ENCODE measurements around the gene KRT6C.

Gene KRT6C

GRCh38 chr12:52439420-52439819, 34.2 kb downstream of the KRT6C start:
- peaks cover 0 to 11% of the 10 kb centered on the region in 2 donors for H3K4me1 ChIP-seq (ENCODE audit: control insufficient read depth in 1 of 2, insufficient read depth in 2 of 2, low read length in 2 of 2)
- no peaks in the 10 kb centered on the region for H3K36me3 ChIP-seq (ENCODE audit: control insufficient read depth in 1 of 2, insufficient read depth in 2 of 2, low read length in 2 of 2)
- no peak overlapping the region for H3K4me3 ChIP-seq (ENCODE audit: low read depth in 1 of 2, low read length in 2 of 2)
- no peaks in the 10 kb centered on the region for H3K27me3 ChIP-seq (ENCODE audit: low read depth, low read length)
- no peak overlapping the region for H3K27ac ChIP-seq (ENCODE audit: low read length)
- no peaks in the 10 kb centered on the region for H3K9me3 ChIP-seq (ENCODE audit: control insufficient read depth in 1 of 2, low read length in 2 of 2)

GRCh38 chr12:52438305-52439301, 35.0 kb downstream of the KRT6C start:
- Histone ChIP-seq H3K9me3 (ENCODE audit: control insufficient read depth in 1 of 2, low read length in 2 of 2) (no peaks in the 10 kb centered on the region), H3K27me3 (ENCODE audit: low read depth, low read length) (no peaks in the 10 kb centered on the region), H3K27ac (ENCODE audit: low read length) (no peak overlapping the region), H3K4me3 (ENCODE audit: low read depth in 1 of 2, low read length in 2 of 2) (no peak overlapping the region), H3K36me3 (ENCODE audit: control insufficient read depth in 1 of 2, insufficient read depth in 2 of 2, low read length in 2 of 2) (no peaks in the 10 kb centered on the region), H3K4me1 (ENCODE audit: control insufficient read depth in 1 of 2, insufficient read depth in 2 of 2, low read length in 2 of 2) (peaks cover 0 to 11% of the 10 kb centered on the region in 2 donors)

GRCh38 chr12:52437508-52437907, 36.1 kb downstream of the KRT6C start:
- peaks cover 0 to 11% of the 10 kb centered on the region in 2 donors for H3K4me1 ChIP-seq (ENCODE audit: control insufficient read depth in 1 of 2, insufficient read depth in 2 of 2, low read length in 2 of 2)
- H3K27ac ChIP-seq (ENCODE audit: low read length) = no peak overlapping the region
- no peak overlapping the region for H3K4me3 ChIP-seq (ENCODE audit: low read depth in 1 of 2, low read length in 2 of 2)
- H3K9me3 ChIP-seq (ENCODE audit: control insufficient read depth in 1 of 2, low read length in 2 of 2) = no peaks in the 10 kb centered on the region
- no peaks in the 10 kb centered on the region for H3K27me3 ChIP-seq (ENCODE audit: low read depth, low read length)
- H3K36me3 ChIP-seq (ENCODE audit: control insufficient read depth in 1 of 2, insufficient read depth in 2 of 2, low read length in 2 of 2) = no peaks in the 10 kb centered on the region

GRCh38 chr12:52436828-52437474, 36.7 kb downstream of the KRT6C start:
- no peaks in the 10 kb centered on the region for H3K9me3 ChIP-seq (ENCODE audit: control insufficient read depth in 1 of 2, low read length in 2 of 2)
- no peaks in the 10 kb centered on the region for H3K27me3 ChIP-seq (ENCODE audit: low read depth, low read length)
- peaks cover 0 to 11% of the 10 kb centered on the region in 2 donors for H3K4me1 ChIP-seq (ENCODE audit: control insufficient read depth in 1 of 2, insufficient read depth in 2 of 2, low read length in 2 of 2)
- H3K4me3 ChIP-seq (ENCODE audit: low read depth in 1 of 2, low read length in 2 of 2) = no peak overlapping the region
- no peak overlapping the region for H3K27ac ChIP-seq (ENCODE audit: low read length)
- no peaks in the 10 kb centered on the region for H3K36me3 ChIP-seq (ENCODE audit: control insufficient read depth in 1 of 2, insufficient read depth in 2 of 2, low read length in 2 of 2)

GRCh38 chr12:52436000-52436827, 37.4 kb downstream of the KRT6C start:
- H3K27me3 ChIP-seq (ENCODE audit: low read depth, low read length) = no peaks in the 10 kb centered on the region
- no peaks in the 10 kb centered on the region for H3K36me3 ChIP-seq (ENCODE audit: control insufficient read depth in 1 of 2, insufficient read depth in 2 of 2, low read length in 2 of 2)
- H3K4me3 ChIP-seq (ENCODE audit: low read depth in 1 of 2, low read length in 2 of 2) = no peak overlapping the region

GRCh38 chr12:52435659-52435999, 38.0 kb downstream of the KRT6C start:
- Histone ChIP-seq H3K9me3 (ENCODE audit: control insufficient read depth in 1 of 2, low read length in 2 of 2) (no peaks in the 10 kb centered on the region), H3K4me3 (ENCODE audit: low read depth in 1 of 2, low read length in 2 of 2) (no peak overlapping the region), H3K27ac (ENCODE audit: low read length) (no peak overlapping the region), H3K36me3 (ENCODE audit: control insufficient read depth in 1 of 2, insufficient read depth in 2 of 2, low read length in 2 of 2) (no peaks in the 10 kb centered on the region), H3K27me3 (ENCODE audit: low read depth, low read length) (no peaks in the 10 kb centered on the region), H3K4me1 (ENCODE audit: control insufficient read depth in 1 of 2, insufficient read depth in 2 of 2, low read length in 2 of 2) (peaks cover 0 to 11% of the 10 kb centered on the region in 2 donors)

More at GRCh38 chr12:52436000-52436827, 37.4 kb downstream of the KRT6C start:
- Histone ChIP-seq H3K27ac (ENCODE audit: low read length) (no peak overlapping the region), H3K9me3 (ENCODE audit: control insufficient read depth in 1 of 2, low read length in 2 of 2) (no peaks in the 10 kb centered on the region), H3K4me1 (ENCODE audit: control insufficient read depth in 1 of 2, insufficient read depth in 2 of 2, low read length in 2 of 2) (peaks cover 0 to 11% of the 10 kb centered on the region in 2 donors)

GRCh38 chr12:52434760-52435530, 38.7 kb downstream of the KRT6C start:
- no peaks in the 10 kb centered on the region for H3K9me3 ChIP-seq (ENCODE audit: control insufficient read depth in 1 of 2, low read length in 2 of 2)
- peaks cover 0 to 11% of the 10 kb centered on the region in 2 donors for H3K4me1 ChIP-seq (ENCODE audit: control insufficient read depth in 1 of 2, insufficient read depth in 2 of 2, low read length in 2 of 2)
- H3K36me3 ChIP-seq (ENCODE audit: control insufficient read depth in 1 of 2, insufficient read depth in 2 of 2, low read length in 2 of 2) = no peaks in the 10 kb centered on the region
- H3K27me3 ChIP-seq (ENCODE audit: low read depth, low read length) = no peaks in the 10 kb centered on the region
- H3K27ac ChIP-seq (ENCODE audit: low read length) = no peak overlapping the region
- H3K4me3 ChIP-seq (ENCODE audit: low read depth in 1 of 2, low read length in 2 of 2) = no peak overlapping the region

GRCh38 chr12:52434081-52434733, 39.4 kb downstream of the KRT6C start, which contains the start of gene KRT75:
Gene KRT75, minus strand, starts transcription at chr12:52434371. Its CDS starts 67 bp downstream, at chr12:52434304.
- H3K4me3 ChIP-seq (ENCODE audit: low read depth in 1 of 2, low read length in 2 of 2) = no peak within 1 kb of the TSS
- H3K27me3 ChIP-seq (ENCODE audit: low read depth, low read length) = no peaks in the 10 kb centered on the region
- H3K4me1 ChIP-seq (ENCODE audit: control insufficient read depth in 1 of 2, insufficient read depth in 2 of 2, low read length in 2 of 2) = peaks cover 0 to 11% of the 10 kb centered on the region in 2 donors
- no peaks in the 10 kb centered on the region for H3K36me3 ChIP-seq (ENCODE audit: control insufficient read depth in 1 of 2, insufficient read depth in 2 of 2, low read length in 2 of 2)
- no peak within 1 kb of the TSS for H3K27ac ChIP-seq (ENCODE audit: low read length)
- H3K9me3 ChIP-seq (ENCODE audit: control insufficient read depth in 1 of 2, low read length in 2 of 2) = no peaks in the 10 kb centered on the region

- Histone ChIP-seq H3K4me1 (ENCODE audit: control insufficient read depth in 1 of 2, insufficient read depth in 2 of 2, low read length in 2 of 2) (peaks cover 0 to 11% of the 10 kb centered on the region in 2 donors), H3K27me3 (ENCODE audit: low read depth, low read length) (no peaks in the 10 kb centered on the region), H3K27ac (ENCODE audit: low read length) (no peak overlapping the region), H3K9me3 (ENCODE audit: control insufficient read depth in 1 of 2, low read length in 2 of 2) (no peaks in the 10 kb centered on the region), H3K4me3 (ENCODE audit: low read depth in 1 of 2, low read length in 2 of 2) (no peak overlapping the region), H3K36me3 (ENCODE audit: control insufficient read depth in 1 of 2, insufficient read depth in 2 of 2, low read length in 2 of 2) (no peaks in the 10 kb centered on the region)
These were observed 40.0 kb downstream of the KRT6C start for GRCh38 chr12:52433501-52434080.

All from muscle layer of duodenum (tissue), 2 donors.